GM19324 (cell line): ENCODE measurements around the gene MACROD2.

Source experiments
- ATAC-seq: cut with Tn5 transposase; IDR thresholded peaks from one replicate; pipeline ENCODE4 v1.9.1; 2021; ENCODE audit warnings: mild to moderate bottlenecking, moderate library complexity; ENCODE audit not compliant: unreplicated experiment, low FRiP score

The MACROD2 gene

DNA sequence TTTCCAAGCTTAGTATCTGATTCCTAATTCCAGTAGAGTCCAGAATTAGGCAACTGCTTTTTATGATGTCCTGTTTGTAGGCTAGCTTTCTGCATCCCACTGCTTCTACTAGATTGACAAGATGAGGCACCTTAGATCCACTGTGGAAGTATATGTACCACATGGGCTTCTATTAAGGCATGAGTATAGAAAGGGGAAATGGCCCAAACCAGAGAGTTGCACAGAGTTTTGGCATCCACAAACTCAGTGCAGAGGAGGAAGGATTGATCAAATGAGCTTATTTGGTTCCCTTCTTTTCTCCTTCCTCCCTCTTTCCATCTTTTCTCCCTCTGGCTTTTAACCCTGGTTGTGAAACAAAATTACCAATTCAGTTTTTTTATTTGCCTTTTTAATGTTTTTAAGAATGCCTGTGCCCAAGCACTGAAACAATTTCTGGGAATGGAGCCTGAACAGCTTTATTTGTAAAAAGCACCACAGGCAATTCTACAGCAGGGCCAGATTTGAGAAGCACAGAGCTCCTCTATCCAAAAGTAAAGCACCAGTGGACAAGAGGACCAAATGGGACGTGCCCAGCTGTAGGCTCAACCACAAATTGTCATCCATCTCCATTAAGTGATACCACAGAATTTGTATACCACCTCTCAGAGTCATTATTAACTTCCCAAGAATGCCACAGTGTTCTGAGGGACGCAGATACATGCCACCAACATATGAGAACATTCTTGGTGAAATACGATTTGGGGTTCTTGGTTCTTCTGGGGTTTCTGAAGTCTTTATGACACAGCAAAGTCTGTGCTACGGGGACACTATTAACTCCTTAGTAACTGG, 1608.9 kb downstream of the MACROD2 start:
- no peak for ATAC-seq

DNA sequence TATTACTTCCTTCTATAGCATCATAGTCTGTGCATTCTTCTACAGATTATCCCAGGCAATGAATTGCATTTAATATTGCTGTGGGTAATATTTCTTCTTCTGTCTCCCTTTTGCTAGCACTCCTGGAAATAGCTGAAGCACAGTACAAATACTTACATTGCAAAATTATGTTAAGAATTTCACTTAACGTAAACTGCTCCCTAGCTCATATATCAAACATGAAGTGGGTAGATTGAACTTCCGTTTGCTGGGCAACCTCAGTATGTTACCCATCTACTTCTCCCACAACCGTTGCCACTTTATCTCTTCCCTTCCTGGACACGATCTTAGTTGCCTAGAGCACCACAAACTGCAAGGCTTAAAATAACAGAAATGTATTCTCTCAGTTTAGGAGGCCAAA, 1614.6 kb downstream of the MACROD2 start:
- ATAC-seq, result no peak

- ATAC-seq, result no peak
Measured at GRCh38 chr20:15610787-15611186, 1615.5 kb downstream of the MACROD2 start.

DNA sequence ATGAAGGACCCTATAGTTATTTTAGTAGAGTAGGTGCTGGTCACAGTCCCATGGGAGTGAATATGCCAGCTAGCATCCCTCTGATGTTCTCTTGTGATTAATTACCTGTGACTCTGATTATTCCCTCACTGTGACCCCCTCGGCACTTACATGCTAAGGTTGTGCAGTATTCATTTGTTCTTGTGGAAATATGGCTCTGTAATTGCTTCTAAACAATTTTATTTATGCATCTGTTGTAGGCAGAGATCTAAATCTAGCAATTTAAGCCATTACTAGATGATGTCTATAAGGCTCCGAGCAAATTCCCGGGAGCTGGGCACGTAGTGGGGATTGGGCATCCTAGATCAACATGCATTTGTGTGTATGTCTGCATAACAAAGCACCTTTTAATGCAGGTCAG, 1616.2 kb downstream of the MACROD2 start:
- ATAC-seq, result no peak

DNA sequence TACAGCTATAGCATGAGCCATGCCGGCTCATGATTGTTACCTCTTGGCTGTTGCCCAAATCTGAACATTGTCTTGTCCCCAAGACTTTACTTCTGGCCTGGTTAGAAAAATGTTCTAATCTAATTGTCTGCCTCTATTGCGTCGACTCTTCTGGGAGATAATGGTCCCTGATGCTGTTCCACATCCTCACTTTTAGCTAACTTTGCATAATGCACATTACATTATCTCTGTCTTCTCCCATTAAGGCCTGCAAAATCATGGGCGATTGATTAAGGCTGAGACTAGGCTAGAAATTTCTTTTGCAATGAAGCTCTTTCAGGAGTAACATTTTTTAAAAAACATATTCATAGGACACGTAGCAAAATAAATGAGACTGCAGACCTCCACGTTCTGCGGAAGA, 1616.9 kb downstream of the MACROD2 start:
- no peak for ATAC-seq

GRCh38 chr20:15612769-15613168, 1617.5 kb downstream of the MACROD2 start:
- no peak for ATAC-seq

DNA sequence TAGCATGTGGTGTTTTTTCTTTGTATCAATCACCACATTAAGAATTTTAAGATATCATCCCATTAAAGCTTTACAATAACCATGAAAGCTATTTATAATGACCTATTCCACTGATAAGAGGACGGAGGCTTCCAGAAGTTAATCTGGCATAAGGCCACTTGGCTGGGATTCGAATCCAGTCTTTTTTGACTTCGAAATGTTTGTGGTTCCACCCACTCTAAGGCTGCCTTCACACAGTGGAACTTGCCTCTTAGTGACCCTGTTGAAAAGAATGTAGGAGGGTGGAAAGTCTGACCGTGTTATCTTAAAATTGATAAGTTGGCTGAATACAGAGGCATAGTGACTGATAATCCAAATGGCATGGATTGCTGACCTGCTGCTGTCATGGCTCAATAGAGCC, 1618.2 kb downstream of the MACROD2 start:
- no peak for ATAC-seq

DNA sequence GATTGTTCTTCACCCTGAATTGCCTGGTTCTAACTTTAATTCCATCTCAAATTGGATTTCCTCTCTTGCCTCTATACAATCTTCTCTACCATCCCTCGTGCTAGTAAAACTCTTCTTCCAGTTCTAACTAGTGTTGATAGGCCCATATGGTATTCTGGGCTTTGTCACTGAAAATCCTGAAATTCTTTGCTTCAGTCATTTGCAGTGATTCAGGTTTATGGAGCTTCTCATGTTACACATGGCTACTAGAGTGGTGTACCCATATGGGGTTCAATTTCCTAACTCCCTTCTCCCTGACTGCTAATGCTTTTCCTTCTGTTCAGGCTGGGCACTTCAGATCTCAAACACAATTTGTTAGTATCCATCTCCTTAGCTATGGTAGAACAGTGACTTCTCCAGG, 1621.3 kb downstream of the MACROD2 start:
- no peak for ATAC-seq

DNA sequence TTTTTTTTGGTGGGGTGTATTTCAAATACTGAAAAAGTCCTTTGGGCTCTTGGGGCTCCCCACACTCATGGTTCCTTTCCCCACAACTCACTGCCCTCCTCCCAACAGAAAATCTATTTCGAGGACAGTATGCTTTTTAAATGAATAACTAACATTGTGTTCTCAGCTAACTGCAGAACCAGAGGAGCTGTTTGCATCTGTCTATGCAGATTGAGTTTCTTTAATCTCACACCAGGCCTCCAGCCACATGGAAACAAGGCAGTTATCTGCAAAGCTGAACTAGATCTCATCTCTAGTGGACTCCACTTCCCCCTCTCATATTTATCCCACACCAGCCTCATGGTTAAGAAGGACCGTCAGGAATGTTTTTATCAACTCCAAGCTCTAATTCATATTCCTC, 1622.8 kb downstream of the MACROD2 start:
- no peak for ATAC-seq

GRCh38 chr20:15618912-15619311, 1623.6 kb downstream of the MACROD2 start:
- no peak for ATAC-seq

DNA sequence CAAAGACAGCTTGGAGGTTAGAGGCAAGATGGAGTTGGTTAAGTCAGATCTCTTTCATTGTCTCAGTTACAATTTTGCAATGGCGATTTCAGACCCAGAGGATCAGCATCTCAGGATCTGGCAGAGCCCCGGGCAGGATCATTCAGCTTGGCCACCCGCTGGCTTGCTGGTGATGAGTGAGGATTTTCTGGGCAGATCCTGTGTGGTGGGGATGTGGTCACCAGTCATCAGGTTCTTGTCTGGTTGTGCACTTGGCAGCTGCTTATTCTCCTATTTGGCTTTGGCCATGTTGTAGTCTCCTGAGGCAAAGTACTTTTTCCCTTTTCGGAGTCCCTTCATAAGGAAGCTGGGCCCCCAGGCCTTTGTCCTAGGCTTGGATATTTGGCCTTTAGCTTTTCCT, 1624.0 kb downstream of the MACROD2 start:
- no peak for ATAC-seq

- no peak for ATAC-seq
Measured at GRCh38 chr20:15619816-15620215, 1624.5 kb downstream of the MACROD2 start.

- no peak for ATAC-seq
Measured at GRCh38 chr20:15622368-15622767, 1627.1 kb downstream of the MACROD2 start.

- no peak for ATAC-seq
Measured at GRCh38 chr20:15623215-15623614, 1627.9 kb downstream of the MACROD2 start.

DNA sequence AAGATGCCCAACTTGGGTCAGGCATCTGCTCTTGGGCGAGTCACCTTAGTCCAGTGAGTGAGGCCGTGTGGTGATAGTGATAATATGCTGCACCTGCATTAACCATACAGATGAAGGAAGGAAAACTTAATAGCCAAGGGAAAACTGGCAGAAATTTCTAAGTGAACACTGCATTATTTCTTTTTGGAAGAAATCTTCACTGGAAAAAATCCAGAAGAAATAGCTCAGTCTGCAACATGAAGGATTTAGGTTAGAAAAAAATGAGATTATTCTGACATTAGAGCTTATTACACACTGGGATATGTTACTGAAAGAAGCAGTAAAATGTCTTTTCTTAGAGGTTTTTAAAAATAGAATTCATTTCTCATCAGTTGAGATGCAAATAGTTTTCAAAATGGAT, 1630.7 kb downstream of the MACROD2 start:
- ATAC-seq, result no peak

- no peak for ATAC-seq
Measured at GRCh38 chr20:15627089-15627488, 1631.8 kb downstream of the MACROD2 start.

- ATAC-seq, result no peak
Measured at GRCh38 chr20:15627501-15627903, 1632.2 kb downstream of the MACROD2 start.

DNA sequence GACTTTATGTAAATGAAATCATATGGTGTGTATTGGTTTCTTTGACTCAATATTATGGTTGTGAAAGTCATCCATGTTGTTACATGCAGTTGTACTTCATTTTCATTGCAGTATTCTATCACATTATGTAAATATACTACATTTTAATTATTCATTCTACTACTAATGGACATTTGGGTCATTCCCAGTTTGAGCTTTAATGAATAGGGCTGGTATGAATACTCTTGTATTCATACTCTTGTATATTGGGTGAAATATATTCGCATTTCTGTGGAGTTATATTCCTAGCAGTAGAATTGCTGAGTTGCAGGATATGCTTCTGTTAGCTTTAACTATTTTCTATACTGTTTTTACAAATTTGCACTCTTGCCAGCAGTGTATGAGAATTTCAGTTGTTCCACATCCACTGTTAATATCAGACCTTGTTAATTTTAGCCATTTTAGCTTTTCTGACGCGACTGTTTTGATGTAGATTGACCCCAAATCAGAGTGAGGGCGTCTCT, 1633.6 kb downstream of the MACROD2 start:
- ATAC-seq, result no peak

DNA sequence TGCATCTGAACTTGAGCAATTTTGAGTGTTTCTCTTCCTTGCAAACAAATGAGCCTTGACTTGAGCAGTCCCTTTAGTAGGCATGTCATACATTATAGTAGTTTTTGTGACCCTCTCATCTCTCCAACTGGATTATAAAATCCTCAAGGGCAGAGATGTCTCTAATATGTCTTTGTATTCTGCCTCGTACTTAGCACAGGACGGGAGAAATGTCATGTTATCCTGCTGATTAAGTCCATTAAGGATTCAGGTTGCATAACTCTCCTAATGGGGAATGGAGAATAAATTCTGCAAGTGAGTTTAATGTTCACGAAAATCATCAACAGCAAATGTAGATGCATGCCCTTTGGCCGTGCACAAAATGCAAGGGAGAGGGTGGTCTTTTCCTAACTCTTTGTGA, 1635.0 kb downstream of the MACROD2 start:
- no peak for ATAC-seq

- ATAC-seq, result no peak
Measured at GRCh38 chr20:15632680-15633079, 1637.4 kb downstream of the MACROD2 start.

DNA sequence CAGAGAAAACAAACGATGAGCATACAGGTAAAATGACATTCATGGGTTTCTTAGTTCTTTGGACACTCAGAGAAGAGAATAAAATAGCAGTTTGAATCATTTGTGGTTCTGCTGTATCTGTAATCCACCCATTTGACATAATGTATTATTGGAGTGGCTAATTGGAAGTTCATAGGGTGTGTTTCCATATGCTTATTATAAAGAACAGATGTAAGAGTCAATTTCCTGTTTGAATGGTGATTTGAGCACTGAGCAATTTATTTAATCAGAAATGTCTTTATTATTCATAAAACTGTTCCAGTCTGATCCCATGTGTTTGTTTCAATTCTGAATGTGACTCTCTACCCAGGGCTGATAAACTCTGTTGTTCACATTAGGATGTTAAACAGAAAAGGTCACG, 1638.8 kb downstream of the MACROD2 start:
- ATAC-seq, result no peak

GRCh38 chr20:15637546-15637945, 1642.2 kb downstream of the MACROD2 start:
- no peak for ATAC-seq
